GM21723 (cell line): ENCODE measurements around the gene MBNL1.

ENCODE experiments used
- ATAC-seq: cut with Tn5 transposase; IDR thresholded peaks from one replicate; pipeline ENCODE4 v1.9.1; 2021; ENCODE audit warnings: mild to moderate bottlenecking, moderate library complexity; ENCODE audit not compliant: unreplicated experiment

Gene MBNL1

GRCh38 chr3:152271501-152272236 lies 2.9 kb downstream of the MBNL1 start:
- ATAC-seq = no peak

- no peak for ATAC-seq
Measured at GRCh38 chr3:152272771-152273242, 4.1 kb downstream of the MBNL1 start.

- no peak for ATAC-seq
Measured at GRCh38 chr3:152276681-152277080, 8.0 kb downstream of the MBNL1 start.

GRCh38 chr3:152277198-152277597 lies 8.5 kb downstream of the MBNL1 start:
- no peak for ATAC-seq

- no peak for ATAC-seq
Measured at GRCh38 chr3:152278756-152279427, 10.2 kb downstream of the MBNL1 start.

- ATAC-seq = no peak
Measured at GRCh38 chr3:152279479-152279878, 10.8 kb downstream of the MBNL1 start.

- no peak for ATAC-seq
Measured at GRCh38 chr3:152280539-152280938, 11.8 kb downstream of the MBNL1 start.

- peak; percentile 60 for ATAC-seq
Measured at GRCh38 chr3:152281133-152281713, 12.5 kb downstream of the MBNL1 start.

- no peak for ATAC-seq
Measured at GRCh38 chr3:152282813-152283212, 14.1 kb downstream of the MBNL1 start.

GRCh38 chr3:152283492-152284381 lies 15.0 kb downstream of the MBNL1 start:
- peak; percentile 42 for ATAC-seq

- ATAC-seq = no peak
Measured at GRCh38 chr3:152284906-152285305, 16.2 kb downstream of the MBNL1 start.

- ATAC-seq = no peak
Measured at GRCh38 chr3:152285509-152285908, 16.8 kb downstream of the MBNL1 start.

GRCh38 chr3:152287898-152288576 lies 19.3 kb downstream of the MBNL1 start:
- ATAC-seq = no peak

GRCh38 chr3:152288681-152289080 lies 20.0 kb downstream of the MBNL1 start:
- no peak for ATAC-seq

GRCh38 chr3:152289708-152290107 lies 21.0 kb downstream of the MBNL1 start:
- ATAC-seq = no peak

GRCh38 chr3:152290374-152290773 lies 21.6 kb downstream of the MBNL1 start:
- no peak for ATAC-seq

- no peak for ATAC-seq
Measured at GRCh38 chr3:152291238-152291637, 22.5 kb downstream of the MBNL1 start.

- ATAC-seq = no peak
Measured at GRCh38 chr3:152291649-152292066, 22.9 kb downstream of the MBNL1 start.

- ATAC-seq = no peak
Measured at GRCh38 chr3:152292366-152292765, 23.6 kb downstream of the MBNL1 start.

GRCh38 chr3:152293347-152294006 lies 24.7 kb downstream of the MBNL1 start:
- ATAC-seq = no peak
